ENCODE results near the gene CRHR2.

CRHR2 gene

DNA sequence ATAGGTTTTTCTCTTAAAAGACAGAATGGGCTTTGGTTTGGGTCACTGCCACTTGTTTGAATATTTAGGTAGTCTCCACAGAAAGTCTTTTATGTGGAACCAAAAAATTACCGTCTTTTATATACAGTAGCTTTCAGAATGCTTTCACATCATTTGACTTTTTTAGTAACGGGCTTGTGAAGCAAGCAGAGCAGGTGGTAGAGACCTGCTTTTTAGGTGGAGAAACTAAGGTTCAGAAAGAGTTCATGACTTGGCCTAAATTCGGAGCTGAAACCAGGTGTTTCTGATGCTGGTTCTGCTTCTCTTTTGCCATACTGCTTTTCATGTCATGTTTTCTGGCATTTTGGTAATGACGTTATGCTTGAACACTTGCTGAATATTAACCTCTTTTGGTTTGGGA, 51.3 kb downstream of the CRHR2 start:
- H3K27me3 ChIP-seq (replicated peaks in 2 of 5; ENCODE audit: control insufficient read depth in 4 of 5, insufficient read depth in 5 of 5, low read length in 4 of 5) = no peaks in the 10 kb centered on the region
- peaks cover 25 to 94% (median 72%) of the 10 kb centered on the region in 4 experiments for H3K36me3 ChIP-seq (ENCODE audit: control insufficient read depth in 4 of 4, insufficient read depth in 4 of 4, low read length in 3 of 4)
- no peak for DNase-seq
- ChIA-PET POLR2A (no interaction called here), CTCF (interaction anchor here (0.9 to 1.7 kb wide), 3 partner anchors 11 to 108 kb away, joined by 4 read pairs; no protein-coding TSS in a partner anchor)
- no peaks in the 10 kb centered on the region for H3K4me1 ChIP-seq (ENCODE audit: control extremely low read depth in 1 of 4, control insufficient read depth in 4 of 4, insufficient read depth in 4 of 4, low read length in 3 of 4)
- H3K9me3 ChIP-seq (ENCODE audit: control extremely low read depth in 1 of 5, control insufficient read depth in 4 of 5, insufficient read depth in 2 of 5, low read depth in 1 of 5, low read length in 4 of 5) = no peaks in the 10 kb centered on the region
- WGBS (ENCODE audit: insufficient coverage) = 100% methylated on average over 2 of the region's 4 CpGs
- no peak overlapping the region for H3K4me3 ChIP-seq (ENCODE audit: control insufficient read depth in 1 of 7, extremely low read depth in 1 of 7, insufficient read depth in 4 of 7, low read depth in 2 of 7, low read length in 6 of 7)
- H3K27ac ChIP-seq (ENCODE audit: insufficient read depth in 1 of 2, low read depth in 1 of 2, low read length in 2 of 2, poor library complexity in 1 of 2, severe bottlenecking in 2 of 2) = no peak overlapping the region

GRCh38 chr7:30627026-30627425, 55.2 kb downstream of the CRHR2 start:
- 100% methylated on average over 3 of the region's 4 CpGs for WGBS (ENCODE audit: insufficient coverage)
- ChIA-PET POLR2A (no interaction called here), CTCF (no interaction called here)
- DNase-seq = no peak
- H3K27ac ChIP-seq (ENCODE audit: insufficient read depth in 1 of 2, low read depth in 1 of 2, low read length in 2 of 2, poor library complexity in 1 of 2, severe bottlenecking in 2 of 2) = no peak overlapping the region
- no peaks in the 10 kb centered on the region for H3K4me1 ChIP-seq (ENCODE audit: control extremely low read depth in 1 of 4, control insufficient read depth in 4 of 4, insufficient read depth in 4 of 4, low read length in 3 of 4)
- H3K27me3 ChIP-seq (replicated peaks in 2 of 5; ENCODE audit: control insufficient read depth in 4 of 5, insufficient read depth in 5 of 5, low read length in 4 of 5) = no peaks in the 10 kb centered on the region
- peaks cover 35 to 93% (median 54%) of the 10 kb centered on the region in 4 experiments for H3K36me3 ChIP-seq (ENCODE audit: control insufficient read depth in 4 of 4, insufficient read depth in 4 of 4, low read length in 3 of 4)
- no peaks in the 10 kb centered on the region for H3K9me3 ChIP-seq (ENCODE audit: control extremely low read depth in 1 of 5, control insufficient read depth in 4 of 5, insufficient read depth in 2 of 5, low read depth in 1 of 5, low read length in 4 of 5)
- no peak overlapping the region for H3K4me3 ChIP-seq (ENCODE audit: control insufficient read depth in 1 of 7, extremely low read depth in 1 of 7, insufficient read depth in 4 of 7, low read depth in 2 of 7, low read length in 6 of 7)

DNA sequence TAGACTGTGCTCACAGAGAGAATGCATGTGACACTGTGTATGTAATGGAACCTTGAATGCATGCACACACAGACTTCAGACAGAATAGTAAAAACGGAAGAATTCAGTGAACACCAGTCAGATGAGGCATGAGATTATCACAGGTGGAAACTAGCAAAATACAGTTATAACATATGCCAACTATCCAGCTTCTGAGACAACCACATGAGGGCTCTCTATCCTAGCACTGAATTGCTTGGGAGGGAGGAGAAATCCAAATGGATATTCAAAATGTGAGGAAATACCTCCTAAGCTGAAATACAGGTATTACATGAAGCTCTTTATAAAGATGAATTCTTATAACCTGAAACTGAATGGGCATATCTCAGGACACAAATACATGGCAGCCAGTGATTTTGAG, 57.0 kb downstream of the CRHR2 start:
- WGBS (ENCODE audit: insufficient coverage) = no CpG with 5 or more reads among the region's 1 CpG
- Histone ChIP-seq H3K4me1 (ENCODE audit: control extremely low read depth in 1 of 4, control insufficient read depth in 4 of 4, insufficient read depth in 4 of 4, low read length in 3 of 4) (no peaks in the 10 kb centered on the region), H3K9me3 (ENCODE audit: control extremely low read depth in 1 of 5, control insufficient read depth in 4 of 5, insufficient read depth in 2 of 5, low read depth in 1 of 5, low read length in 4 of 5) (no peaks in the 10 kb centered on the region), H3K27ac (ENCODE audit: insufficient read depth in 1 of 2, low read depth in 1 of 2, low read length in 2 of 2, poor library complexity in 1 of 2, severe bottlenecking in 2 of 2) (no peak overlapping the region), H3K36me3 (ENCODE audit: control insufficient read depth in 4 of 4, insufficient read depth in 4 of 4, low read length in 3 of 4) (peaks cover 29 to 94% (median 56%) of the 10 kb centered on the region in 4 experiments), H3K4me3 (ENCODE audit: control insufficient read depth in 1 of 7, extremely low read depth in 1 of 7, insufficient read depth in 4 of 7, low read depth in 2 of 7, low read length in 6 of 7) (no peak overlapping the region), H3K27me3 (replicated peaks in 2 of 5; ENCODE audit: control insufficient read depth in 4 of 5, insufficient read depth in 5 of 5, low read length in 4 of 5) (no peaks in the 10 kb centered on the region)
- DNase-seq = no peak
- ChIA-PET CTCF (no interaction called here), POLR2A (no interaction called here)

- H3K9me3 ChIP-seq (ENCODE audit: control extremely low read depth in 1 of 5, control insufficient read depth in 4 of 5, insufficient read depth in 2 of 5, low read depth in 1 of 5, low read length in 4 of 5) = no peaks in the 10 kb centered on the region
- H3K36me3 ChIP-seq (ENCODE audit: control insufficient read depth in 4 of 4, insufficient read depth in 4 of 4, low read length in 3 of 4) = peaks cover 29 to 88% (median 55%) of the 10 kb centered on the region in 4 experiments
- DNase-seq = no peak
- ChIA-PET CTCF (interaction anchor here (1.1 to 1.6 kb wide), 2 partner anchors 12 to 16 kb away, joined by 3 to 4 read pairs; no protein-coding TSS in a partner anchor), POLR2A (no interaction called here)
- H3K4me3 ChIP-seq (ENCODE audit: control insufficient read depth in 1 of 7, extremely low read depth in 1 of 7, insufficient read depth in 4 of 7, low read depth in 2 of 7, low read length in 6 of 7) = no peak overlapping the region
- no peak overlapping the region for H3K27ac ChIP-seq (ENCODE audit: insufficient read depth in 1 of 2, low read depth in 1 of 2, low read length in 2 of 2, poor library complexity in 1 of 2, severe bottlenecking in 2 of 2)
- H3K27me3 ChIP-seq (replicated peaks in 2 of 5; ENCODE audit: control insufficient read depth in 4 of 5, insufficient read depth in 5 of 5, low read length in 4 of 5) = no peaks in the 10 kb centered on the region
- H3K4me1 ChIP-seq (ENCODE audit: control extremely low read depth in 1 of 4, control insufficient read depth in 4 of 4, insufficient read depth in 4 of 4, low read length in 3 of 4) = no peaks in the 10 kb centered on the region
- WGBS (ENCODE audit: insufficient coverage) = 100% methylated on average over 1 of the region's 1 CpG
Observed at GRCh38 chr7:30618961-30619360, 63.3 kb downstream of the CRHR2 start.

GRCh38 chr7:30618080-30618676, 64.1 kb downstream of the CRHR2 start:
- CTCF ChIA-PET = interaction anchor here (1.1 to 1.6 kb wide), 3 partner anchors 9 to 16 kb away, joined by 3 to 4 read pairs (median 4); no protein-coding TSS in a partner anchor
- 100% methylated on average over 2 of the region's 4 CpGs for WGBS (ENCODE audit: insufficient coverage)

DNA sequence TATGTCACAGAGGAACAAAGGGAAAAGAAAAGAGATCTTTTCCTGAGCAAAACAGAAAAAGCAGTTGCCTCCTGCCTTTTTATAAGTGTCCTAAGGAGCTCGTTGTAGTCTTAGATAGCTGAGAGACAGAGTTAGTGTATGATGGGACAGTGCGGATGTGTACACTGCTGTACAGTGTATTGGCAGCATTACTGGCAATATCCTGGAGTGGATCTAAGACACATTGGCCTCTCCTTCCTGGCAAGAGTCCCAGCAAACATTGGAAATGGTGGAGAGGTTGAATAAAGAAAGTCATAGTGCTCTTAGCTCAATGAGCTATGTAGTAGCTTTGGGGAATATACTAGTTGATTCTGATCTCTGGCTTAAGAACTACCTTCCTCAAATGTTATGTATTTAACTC, 64.9 kb downstream of the CRHR2 start:
- WGBS (ENCODE audit: insufficient coverage) = 100% methylated on average over 2 of the region's 2 CpGs
- POLR2A ChIA-PET = no interaction called here

More at GRCh38 chr7:30618080-30618676, 64.1 kb downstream of the CRHR2 start:
- H3K27me3 ChIP-seq (replicated peaks in 2 of 5; ENCODE audit: control insufficient read depth in 4 of 5, insufficient read depth in 5 of 5, low read length in 4 of 5) = no peaks in the 10 kb centered on the region
- no peaks in the 10 kb centered on the region for H3K9me3 ChIP-seq (ENCODE audit: control extremely low read depth in 1 of 5, control insufficient read depth in 4 of 5, insufficient read depth in 2 of 5, low read depth in 1 of 5, low read length in 4 of 5)
- no peak for DNase-seq
- H3K4me3 ChIP-seq (ENCODE audit: control insufficient read depth in 1 of 7, extremely low read depth in 1 of 7, insufficient read depth in 4 of 7, low read depth in 2 of 7, low read length in 6 of 7) = no peak overlapping the region
- no peaks in the 10 kb centered on the region for H3K4me1 ChIP-seq (ENCODE audit: control extremely low read depth in 1 of 4, control insufficient read depth in 4 of 4, insufficient read depth in 4 of 4, low read length in 3 of 4)
- no peak overlapping the region for H3K27ac ChIP-seq (ENCODE audit: insufficient read depth in 1 of 2, low read depth in 1 of 2, low read length in 2 of 2, poor library complexity in 1 of 2, severe bottlenecking in 2 of 2)
- peaks cover 30 to 88% (median 57%) of the 10 kb centered on the region in 4 experiments for H3K36me3 ChIP-seq (ENCODE audit: control insufficient read depth in 4 of 4, insufficient read depth in 4 of 4, low read length in 3 of 4)
- POLR2A ChIA-PET = no interaction called here

DNA sequence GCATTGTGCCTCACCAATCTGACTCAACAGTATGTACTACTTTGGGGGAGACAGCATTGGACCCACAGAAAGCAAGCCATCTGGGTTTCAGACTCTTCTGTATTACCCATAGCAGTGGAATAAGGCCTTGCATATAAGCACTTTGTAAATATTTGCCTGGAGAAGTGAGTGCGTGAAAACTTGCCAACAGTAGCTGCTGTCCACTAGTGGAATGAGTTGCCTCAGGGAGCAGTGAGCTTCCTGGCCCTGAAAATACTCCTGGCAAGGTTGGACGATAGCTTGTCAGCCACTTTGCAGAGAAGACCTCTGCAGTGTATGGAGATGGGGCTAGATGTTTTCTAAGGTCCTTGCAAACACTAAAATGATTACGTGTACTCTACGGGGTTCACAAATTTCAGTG, 65.9 kb downstream of the CRHR2 start:
- no peak overlapping the region for H3K27ac ChIP-seq (ENCODE audit: insufficient read depth in 1 of 2, low read depth in 1 of 2, low read length in 2 of 2, poor library complexity in 1 of 2, severe bottlenecking in 2 of 2)
- H3K27me3 ChIP-seq (replicated peaks in 2 of 5; ENCODE audit: control insufficient read depth in 4 of 5, insufficient read depth in 5 of 5, low read length in 4 of 5) = no peaks in the 10 kb centered on the region
- no peak overlapping the region for H3K4me3 ChIP-seq (ENCODE audit: control insufficient read depth in 1 of 7, extremely low read depth in 1 of 7, insufficient read depth in 4 of 7, low read depth in 2 of 7, low read length in 6 of 7)
- CTCF ChIA-PET = no interaction called here
- H3K36me3 ChIP-seq (ENCODE audit: control insufficient read depth in 4 of 4, insufficient read depth in 4 of 4, low read length in 3 of 4) = peaks cover 25 to 86% (median 62%) of the 10 kb centered on the region in 4 experiments
- POLR2A ChIA-PET = no interaction called here
- no peaks in the 10 kb centered on the region for H3K9me3 ChIP-seq (ENCODE audit: control extremely low read depth in 1 of 5, control insufficient read depth in 4 of 5, insufficient read depth in 2 of 5, low read depth in 1 of 5, low read length in 4 of 5)
- WGBS (ENCODE audit: insufficient coverage) = 97% methylated on average over 4 of the region's 4 CpGs
- DNase-seq = no peak
- H3K4me1 ChIP-seq (ENCODE audit: control extremely low read depth in 1 of 4, control insufficient read depth in 4 of 4, insufficient read depth in 4 of 4, low read length in 3 of 4) = no peaks in the 10 kb centered on the region

More for the DNA sequence above, 64.9 kb downstream of the CRHR2 start:
- Histone ChIP-seq H3K9me3 (ENCODE audit: control extremely low read depth in 1 of 5, control insufficient read depth in 4 of 5, insufficient read depth in 2 of 5, low read depth in 1 of 5, low read length in 4 of 5) (no peaks in the 10 kb centered on the region), H3K36me3 (ENCODE audit: control insufficient read depth in 4 of 4, insufficient read depth in 4 of 4, low read length in 3 of 4) (peaks cover 31 to 91% (median 62%) of the 10 kb centered on the region in 4 experiments), H3K27me3 (replicated peaks in 2 of 5; ENCODE audit: control insufficient read depth in 4 of 5, insufficient read depth in 5 of 5, low read length in 4 of 5) (no peaks in the 10 kb centered on the region), H3K4me3 (ENCODE audit: control insufficient read depth in 1 of 7, extremely low read depth in 1 of 7, insufficient read depth in 4 of 7, low read depth in 2 of 7, low read length in 6 of 7) (no peak overlapping the region), H3K4me1 (ENCODE audit: control extremely low read depth in 1 of 4, control insufficient read depth in 4 of 4, insufficient read depth in 4 of 4, low read length in 3 of 4) (no peaks in the 10 kb centered on the region), H3K27ac (ENCODE audit: insufficient read depth in 1 of 2, low read depth in 1 of 2, low read length in 2 of 2, poor library complexity in 1 of 2, severe bottlenecking in 2 of 2) (no peak overlapping the region)
- no peak for DNase-seq
- CTCF ChIA-PET = interaction anchor here (1.6 kb wide), 1 partner anchor 9 kb away, joined by 4 read pairs; no protein-coding TSS in a partner anchor
